SK-N-SH (cell line): ENCODE data around the gene SNX6. TPM values are rescaled to one million over a fixed set of nuclear protein-coding genes. Genes with fewer than 3 reads are reported as not detected.

Source experiments
- CTCF ChIA-PET: fragments of 300-600, 350-600 bp; formaldehyde crosslinking; extraction: SDS; loops from one replicate; lab custom pipeline; 2021; lab: Yijun Ruan, JAX
- POLR2A ChIA-PET: fragments of 350-600 bp; sonication (Branson Sonifier 250); formaldehyde crosslinking; extraction: SDS; loops from one replicate; lab custom pipeline; 2020; ENCODE audit warnings: antibody characterized with exemption, inconsistent platforms; lab: Yijun Ruan, JAX
- DNase-seq: peaks from one replicate; pipeline ENCODE4 v3.0.0; 2012
- H2AFZ ChIP-seq: fragments of 200-600 bp; sonication (generic); 2 replicates; pipeline ENCODE4 v1.8.1; 2016; ENCODE audit warnings: antibody characterized with exemption, mild to moderate bottlenecking, low read depth
- H3F3A ChIP-seq: fragments of 200-600 bp; sonication (generic); replicated peaks from 2 replicates; pipeline ENCODE3; 2016; ENCODE audit warnings: antibody characterized with exemption, mild to moderate bottlenecking; ENCODE audit not compliant: insufficient read depth
- H3K27ac ChIP-seq, 2 experiments: fragments of 200-500 bp in 1 of 2; fragments of 200-600 bp in 1 of 2; sonication (Bioruptor generic) in 1 of 2; sonication (generic), shearing (Covaris generic) in 1 of 2; 2 replicates each; pipeline versions ENCODE4 v1.5.1 to v1.6.1; 2014 to 2016; ENCODE audit warnings: low read depth in 2 of 2, inconsistent platforms in 1 of 2, low read length in 1 of 2, mild to moderate bottlenecking in 1 of 2, mixed read lengths in 1 of 2
- H3K27me3 ChIP-seq: fragments of 200-600 bp; sonication (generic), shearing (Covaris generic); 2 replicates; pipeline ENCODE4 v1.6.1; 2016; ENCODE audit warnings: mixed run types; ENCODE audit not compliant: insufficient read depth
- H3K36me3 ChIP-seq, 2 experiments: fragments of 200-500 bp in 1 of 2; fragments of 200-600 bp in 1 of 2; sonication (Bioruptor generic) in 1 of 2; sonication (generic) in 1 of 2; replicated peaks in 1 of 2; 2 replicates each; pipeline versions ENCODE3 to v1.5.1; 2014 to 2016; ENCODE audit warnings: low read length in 1 of 2, mild to moderate bottlenecking in 1 of 2; ENCODE audit not compliant: insufficient read depth in 2 of 2, control insufficient read depth in 1 of 2
- H3K4me1 ChIP-seq, 2 experiments: fragments of 200-500 bp in 1 of 2; fragments of 200-600 bp in 1 of 2; sonication (Bioruptor generic) in 1 of 2; sonication (generic), shearing (Covaris generic) in 1 of 2; 2 replicates each; pipeline versions ENCODE4 v1.5.1 to v1.6.1; 2014 to 2016; ENCODE audit warnings: low read depth in 1 of 2, low read length in 1 of 2, mixed run types in 1 of 2; ENCODE audit not compliant: insufficient read depth in 2 of 2, control insufficient read depth in 1 of 2
- H3K4me2 ChIP-seq: fragments of 200-600 bp; sonication (generic), shearing (Covaris generic); 2 replicates; pipeline ENCODE4 v1.6.1; 2017; ENCODE audit warnings: mixed run types
- H3K4me3 ChIP-seq, 2 experiments: fragments of 200-500 bp in 1 of 2; fragments of 200-600 bp in 1 of 2; sonication (Bioruptor generic) in 1 of 2; sonication (generic), shearing (Covaris generic) in 1 of 2; 2 replicates each; pipeline versions ENCODE4 v1.5.1 to v1.8.1; 2014 to 2016; ENCODE audit warnings: low read depth in 2 of 2, inconsistent platforms in 1 of 2, low read length in 1 of 2, mild to moderate bottlenecking in 1 of 2, mixed read lengths in 1 of 2, moderate library complexity in 1 of 2
- H3K79me2 ChIP-seq: fragments of 200-600 bp; sonication (generic); 2 replicates; pipeline ENCODE4 v1.8.1; 2017; ENCODE audit warnings: mild to moderate bottlenecking; ENCODE audit not compliant: insufficient read depth
- H3K9ac ChIP-seq: fragments of 200-600 bp; sonication (generic); 2 replicates; pipeline ENCODE4 v1.6.1; 2017; ENCODE audit warnings: mixed run types
- H3K9me2 ChIP-seq: fragments of 200-600 bp; sonication (generic); 2 replicates; pipeline ENCODE4 v1.6.1; 2017; ENCODE audit warnings: mixed run types
- H3K9me3 ChIP-seq: fragments of 200-600 bp; sonication (generic); 2 replicates; pipeline ENCODE4 v1.6.1; 2017; ENCODE audit warnings: mixed run types, mild to moderate bottlenecking, moderate library complexity
- H4K20me1 ChIP-seq: fragments of 200-600 bp; sonication (generic); 2 replicates; pipeline ENCODE4 v1.6.1; 2017; ENCODE audit warnings: mild to moderate bottlenecking, mixed run types; ENCODE audit not compliant: insufficient read depth
- EP300 ChIP-seq, 2 experiments: IDR thresholded peaks; 2 replicates each; pipeline versions ENCODE4 v1.4.0 to v1.6.1; 2012; ENCODE audit warnings: borderline replicate concordance in 1 of 2, low read depth in 1 of 2, low read length in 1 of 2
- FOXJ3 ChIP-seq: sonication (generic); formaldehyde crosslinking; IDR thresholded peaks from 2 replicates; pipeline ENCODE4 v1.5.1; 2020; ENCODE audit warnings: mild to moderate bottlenecking, missing genetic modification reagents
- GABPA ChIP-seq: IDR thresholded peaks from 2 replicates; pipeline ENCODE4 v1.4.0; 2012; ENCODE audit warnings: low read depth, mild to moderate bottlenecking
- JUND ChIP-seq: IDR thresholded peaks from 2 replicates; pipeline ENCODE4 v1.4.0; 2012
- MEF2A ChIP-seq: IDR thresholded peaks from 2 replicates; pipeline ENCODE4 v1.4.0; 2012; ENCODE audit warnings: low read depth, borderline replicate concordance
- NFIC ChIP-seq: IDR thresholded peaks from 2 replicates; pipeline ENCODE4 v1.4.0; 2012; ENCODE audit warnings: borderline replicate concordance
- NRF1 ChIP-seq: IDR thresholded peaks from 2 replicates; pipeline ENCODE4 v1.6.1; 2012; ENCODE audit warnings: low read depth, mild to moderate bottlenecking, low read length
- RFX5 ChIP-seq: IDR thresholded peaks from 2 replicates; pipeline ENCODE4 v1.6.1; 2012; ENCODE audit warnings: mild to moderate bottlenecking, improper control_type of control experiment, low read length
- RXRA ChIP-seq: IDR thresholded peaks from 2 replicates; pipeline ENCODE4 v1.4.0; 2012; ENCODE audit warnings: low read depth, mild to moderate bottlenecking, borderline replicate concordance
- SIN3A ChIP-seq: IDR thresholded peaks from 2 replicates; pipeline ENCODE4 v1.6.1; 2012; ENCODE audit warnings: low read depth, mild to moderate bottlenecking, low read length, moderate library complexity, borderline replicate concordance
- SMC3 ChIP-seq: IDR thresholded peaks from 2 replicates; pipeline ENCODE4 v1.6.1; 2012; ENCODE audit warnings: low read depth, low read length, improper control_type of control experiment
- TAF1 ChIP-seq: IDR thresholded peaks from 2 replicates; pipeline ENCODE4 v1.6.1; 2012; ENCODE audit warnings: low read depth, mild to moderate bottlenecking, low read length, moderate library complexity, borderline replicate concordance
- TCF12 ChIP-seq: IDR thresholded peaks from 2 replicates; pipeline ENCODE4 v1.4.0; 2012
- TEAD4 ChIP-seq: IDR thresholded peaks from 2 replicates; pipeline ENCODE4 v1.4.0; 2012; ENCODE audit warnings: mild to moderate bottlenecking, borderline replicate concordance; ENCODE audit not compliant: insufficient read depth
- YY1 ChIP-seq: IDR thresholded peaks from 2 replicates; pipeline ENCODE4 v1.4.0; 2012; ENCODE audit warnings: low read depth, mild to moderate bottlenecking
- WGBS: methylation state at CpG from one replicate; pipeline ENCODE4 v1.1.6; 2017; ENCODE audit warnings: low lambda C conversion rate; 5-methylcytosine and 5-hydroxymethylcytosine counted together
- polyA plus RNA-seq, 3 experiments: library from polyadenylated mRNA; depleted of rRNA; stranded (reverse); fragments of >200 nt; gene quantifications; 2 replicates each; pipeline ENCODE4 v1.2.3, GENCODE V29; 2012
- TF ChIP-seq, protein P1 (sequence below): IDR thresholded peaks from 2 replicates; pipeline ENCODE4; 2012
- TF ChIP-seq, protein P2 (sequence below): fragments of 150-350 bp; IDR thresholded peaks from 2 replicates; pipeline ENCODE4 v1.6.1; 2017; ENCODE audit warnings: antibody characterized with exemption, low read length, low read depth, borderline replicate concordance
- TF ChIP-seq, protein P3 (sequence below): IDR thresholded peaks from 2 replicates; pipeline ENCODE4 v1.4.0; 2012; ENCODE audit warnings: low read depth

SNX6 gene
- polyA plus RNA-seq, 1 of the 3 experiments (the other 2 are of a cell fraction): 33.1 TPM

DNA sequence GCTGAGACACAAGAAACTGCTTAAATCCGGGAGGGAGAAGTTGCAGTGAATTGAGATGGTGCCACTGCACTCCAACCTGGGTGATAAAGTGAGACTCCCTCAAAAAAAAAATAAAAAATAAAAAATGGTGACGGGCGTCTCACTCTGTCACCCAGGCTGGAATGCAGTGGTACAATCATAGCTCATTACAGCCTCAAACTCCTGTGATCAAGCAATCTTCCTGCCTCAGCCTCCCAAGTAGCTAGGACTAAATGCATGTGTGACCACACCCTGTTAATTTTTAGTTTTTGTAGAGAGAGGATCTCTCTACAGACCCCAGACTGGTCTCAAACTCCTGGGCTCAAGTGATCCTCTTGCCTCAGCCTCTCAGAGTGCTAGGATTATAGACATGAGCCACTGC is 9.1 kb downstream of the SNX6 start:
- Histone ChIP-seq H3K9ac (no peak overlapping the region), H3K36me3 (peaks cover 11 to 66% of the 10 kb centered on the region in 2 experiments), H3K4me1 (no peaks in the 10 kb centered on the region; a peak in 1 of 4 replicates), H3K4me3 (no peak overlapping the region), H3K9me3 (no peaks in the 10 kb centered on the region), H3K27me3 (no peaks in the 10 kb centered on the region), H3K9me2 (no peaks in the 10 kb centered on the region), H4K20me1 (peaks cover 39% of the 10 kb centered on the region), H3K79me2 (peaks cover 96% of the 10 kb centered on the region), H3K4me2 (no peak overlapping the region), H3F3A (no peaks in the 10 kb centered on the region), H3K27ac (no peak overlapping the region), H2AFZ (no peak overlapping the region)
- TF ChIP-seq, protein P1, sequence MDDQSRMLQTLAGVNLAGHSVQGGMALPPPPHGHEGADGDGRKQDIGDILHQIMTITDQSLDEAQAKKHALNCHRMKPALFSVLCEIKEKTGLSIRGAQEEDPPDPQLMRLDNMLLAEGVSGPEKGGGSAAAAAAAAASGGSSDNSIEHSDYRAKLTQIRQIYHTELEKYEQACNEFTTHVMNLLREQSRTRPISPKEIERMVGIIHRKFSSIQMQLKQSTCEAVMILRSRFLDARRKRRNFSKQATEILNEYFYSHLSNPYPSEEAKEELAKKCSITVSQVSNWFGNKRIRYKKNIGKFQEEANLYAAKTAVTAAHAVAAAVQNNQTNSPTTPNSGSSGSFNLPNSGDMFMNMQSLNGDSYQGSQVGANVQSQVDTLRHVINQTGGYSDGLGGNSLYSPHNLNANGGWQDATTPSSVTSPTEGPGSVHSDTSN: no peak
- no peak for TF ChIP-seq YY1
- TF ChIP-seq NFIC: no peak
- no peak for TF ChIP-seq TEAD4
- no peak for TF ChIP-seq SIN3A
- TF ChIP-seq MEF2A: no peak
- TF ChIP-seq, protein P2, sequence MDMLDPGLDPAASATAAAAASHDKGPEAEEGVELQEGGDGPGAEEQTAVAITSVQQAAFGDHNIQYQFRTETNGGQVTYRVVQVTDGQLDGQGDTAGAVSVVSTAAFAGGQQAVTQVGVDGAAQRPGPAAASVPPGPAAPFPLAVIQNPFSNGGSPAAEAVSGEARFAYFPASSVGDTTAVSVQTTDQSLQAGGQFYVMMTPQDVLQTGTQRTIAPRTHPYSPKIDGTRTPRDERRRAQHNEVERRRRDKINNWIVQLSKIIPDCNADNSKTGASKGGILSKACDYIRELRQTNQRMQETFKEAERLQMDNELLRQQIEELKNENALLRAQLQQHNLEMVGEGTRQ: no peak
- no peak for TF ChIP-seq SMC3
- no peak for TF ChIP-seq TCF12
- TF ChIP-seq RFX5: no peak
- TF ChIP-seq, protein P3, sequence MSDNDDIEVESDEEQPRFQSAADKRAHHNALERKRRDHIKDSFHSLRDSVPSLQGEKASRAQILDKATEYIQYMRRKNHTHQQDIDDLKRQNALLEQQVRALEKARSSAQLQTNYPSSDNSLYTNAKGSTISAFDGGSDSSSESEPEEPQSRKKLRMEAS: no peak
- TF ChIP-seq GABPA: no peak
- no peak for TF ChIP-seq NRF1
- TF ChIP-seq EP300 (IDR thresholded peaks at IDR 0.05; ENCODE audit: borderline replicate concordance in 1 of 2, low read depth in 1 of 2, low read length in 1 of 2): no peak
- DNase-seq: no peak
- 98% methylated on average over 3 of the region's 3 CpGs for WGBS
- CTCF ChIA-PET: no interaction called here
- POLR2A ChIA-PET: no interaction called here

DNA sequence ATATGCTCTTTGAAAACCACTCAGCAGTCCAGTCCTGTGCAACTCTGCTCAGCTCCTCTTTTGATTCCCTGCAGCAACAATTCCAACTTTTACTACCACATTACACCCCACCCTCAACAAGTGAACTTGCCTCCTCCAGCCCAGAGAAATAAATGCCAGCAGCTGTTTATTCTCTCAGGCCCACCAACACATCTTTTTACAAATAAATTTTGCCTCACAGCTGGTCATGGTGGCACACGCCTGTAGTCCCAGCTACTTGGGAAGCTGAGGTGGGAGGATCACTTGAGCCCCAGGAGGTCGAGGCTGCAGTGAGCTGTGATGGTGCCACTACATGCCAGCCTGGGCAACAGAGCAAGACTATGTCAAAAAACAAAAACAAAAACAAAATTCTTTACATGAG is 9.8 kb downstream of the SNX6 start:
- 97% methylated on average over 2 of the region's 2 CpGs for WGBS
- H3K27me3 ChIP-seq: no peaks in the 10 kb centered on the region
- DNase-seq: no peak
- H3K27ac ChIP-seq: no peak overlapping the region
- ChIA-PET CTCF (no interaction called here), POLR2A (no interaction called here)
- no peak overlapping the region for H3K4me3 ChIP-seq
- H3K79me2 ChIP-seq: peaks cover 96% of the 10 kb centered on the region
- H3K36me3 ChIP-seq: peaks cover 9 to 66% of the 10 kb centered on the region in 2 experiments
- TF ChIP-seq TAF1 (no peak), TEAD4 (no peak), RXRA (no peak), SMC3 (no peak), FOXJ3 (no peak), TCF12 (no peak), JUND (no peak), GABPA (no peak)
- TF ChIP-seq, protein P3: no peak
- no peak overlapping the region for H3K9ac ChIP-seq
- no peak overlapping the region for H2AFZ ChIP-seq
- H3K9me3 ChIP-seq: no peaks in the 10 kb centered on the region
- H3K4me1 ChIP-seq: no peaks in the 10 kb centered on the region; a peak in 1 of 4 replicates
- H3K9me2 ChIP-seq: no peaks in the 10 kb centered on the region
- H4K20me1 ChIP-seq: peaks cover 39% of the 10 kb centered on the region
- no peaks in the 10 kb centered on the region for H3F3A ChIP-seq
- no peak overlapping the region for H3K4me2 ChIP-seq
